ENCODE results near the gene RASGRF1. TPM values are rescaled to one million over a fixed set of nuclear protein-coding genes. Genes with fewer than 3 reads are reported as not detected.

RASGRF1 gene
- total and polyA plus RNA-seq, 7 donors: 0.14 to 1.2 (median 0.58) TPM; not detected in 1

- H3K36me3 ChIP-seq: no peaks in the 10 kb centered on the region
- H3K27me3 ChIP-seq: no peaks in the 10 kb centered on the region
- TF ChIP-seq POLR2AphosphoS5 (IDR thresholded peaks at IDR 0.05): no peak
- TF ChIP-seq, protein P1, sequence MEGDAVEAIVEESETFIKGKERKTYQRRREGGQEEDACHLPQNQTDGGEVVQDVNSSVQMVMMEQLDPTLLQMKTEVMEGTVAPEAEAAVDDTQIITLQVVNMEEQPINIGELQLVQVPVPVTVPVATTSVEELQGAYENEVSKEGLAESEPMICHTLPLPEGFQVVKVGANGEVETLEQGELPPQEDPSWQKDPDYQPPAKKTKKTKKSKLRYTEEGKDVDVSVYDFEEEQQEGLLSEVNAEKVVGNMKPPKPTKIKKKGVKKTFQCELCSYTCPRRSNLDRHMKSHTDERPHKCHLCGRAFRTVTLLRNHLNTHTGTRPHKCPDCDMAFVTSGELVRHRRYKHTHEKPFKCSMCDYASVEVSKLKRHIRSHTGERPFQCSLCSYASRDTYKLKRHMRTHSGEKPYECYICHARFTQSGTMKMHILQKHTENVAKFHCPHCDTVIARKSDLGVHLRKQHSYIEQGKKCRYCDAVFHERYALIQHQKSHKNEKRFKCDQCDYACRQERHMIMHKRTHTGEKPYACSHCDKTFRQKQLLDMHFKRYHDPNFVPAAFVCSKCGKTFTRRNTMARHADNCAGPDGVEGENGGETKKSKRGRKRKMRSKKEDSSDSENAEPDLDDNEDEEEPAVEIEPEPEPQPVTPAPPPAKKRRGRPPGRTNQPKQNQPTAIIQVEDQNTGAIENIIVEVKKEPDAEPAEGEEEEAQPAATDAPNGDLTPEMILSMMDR (IDR thresholded peaks at IDR 0.05): no peak
- no peak for TF ChIP-seq POLR2A (IDR thresholded peaks at IDR 0.05)
- TF ChIP-seq EP300 (IDR thresholded peaks at IDR 0.05): no peak
- H3K4me1 ChIP-seq: peaks cover 0 to 41% (median 27%) of the 10 kb centered on the region in 4 donors
- WGBS, 2 donors: 73 to 77% methylated on average over 6 of the region's 6 CpGs
- peak overlapping the region in 3 of 4 donors; percentile 86 to 88 (median 86) for H3K27ac ChIP-seq
- intact Hi-C loops (cut with DNase I): loop anchor here (5.0 kb wide), 1 partner anchor 149 kb away; no protein-coding TSS in a partner anchor
- DNase-seq: peak; percentile 49
- H3K4me3 ChIP-seq: no peak overlapping the region
- no peaks in the 10 kb centered on the region for H3K9me3 ChIP-seq
Measured at GRCh38 chr15:79066391-79067071, 24.0 kb downstream of the RASGRF1 start.

DNA sequence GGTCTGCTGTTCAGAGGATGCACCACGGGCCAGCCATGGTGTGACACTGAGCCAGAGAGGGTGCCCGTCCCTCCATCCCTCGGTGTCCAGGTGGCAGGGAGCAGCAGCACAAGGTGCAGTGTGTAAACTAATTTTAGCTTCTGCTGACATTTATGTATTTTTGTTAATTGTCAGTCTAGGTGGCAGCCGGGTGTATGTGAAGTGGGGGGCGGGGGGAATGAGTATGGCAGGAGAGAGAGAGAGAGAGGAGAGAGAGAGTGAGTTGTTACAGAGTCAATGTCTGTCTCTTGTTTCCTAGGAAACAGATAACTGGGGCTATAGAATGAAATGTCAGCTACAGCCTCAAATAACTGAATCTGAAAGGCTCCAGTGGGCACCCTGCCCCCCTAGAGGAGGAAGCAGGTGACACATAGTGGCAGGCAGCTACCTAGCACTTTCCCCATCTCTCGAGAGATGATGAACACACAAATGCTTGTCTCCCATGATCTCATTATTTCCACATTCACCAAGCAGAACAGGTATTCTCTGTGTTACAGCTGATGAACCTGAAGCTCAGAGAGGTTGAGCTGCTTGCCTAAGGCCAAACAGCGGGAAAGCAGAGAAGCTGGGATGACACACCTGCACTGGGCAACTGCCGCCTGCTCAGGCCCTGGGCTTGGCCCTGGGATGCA is 24.7 kb downstream of the RASGRF1 start:
- Histone ChIP-seq H3K36me3 (no peaks in the 10 kb centered on the region), H3K9me3 (no peaks in the 10 kb centered on the region), H3K4me3 (no peak overlapping the region), H3K4me1 (peaks cover 0 to 41% (median 27%) of the 10 kb centered on the region in 4 donors), H3K27ac (peak overlapping the region in 3 of 4 donors; percentile 86 to 88 (median 86)), H3K27me3 (no peaks in the 10 kb centered on the region)
- intact Hi-C loops (cut with DNase I): loop anchor here (5.0 kb wide), 1 partner anchor 149 kb away; no protein-coding TSS in a partner anchor
- TF ChIP-seq EP300 (IDR thresholded peaks at IDR 0.05): no peak
- TF ChIP-seq POLR2A (IDR thresholded peaks at IDR 0.05): no peak
- TF ChIP-seq POLR2AphosphoS5 (IDR thresholded peaks at IDR 0.05): no peak
- TF ChIP-seq, protein P1 (IDR thresholded peaks at IDR 0.05): no peak
- DNase-seq: peak; percentile 49
- 58 to 77% methylated on average over 8 of the region's 8 CpGs for WGBS, 2 donors

DNA sequence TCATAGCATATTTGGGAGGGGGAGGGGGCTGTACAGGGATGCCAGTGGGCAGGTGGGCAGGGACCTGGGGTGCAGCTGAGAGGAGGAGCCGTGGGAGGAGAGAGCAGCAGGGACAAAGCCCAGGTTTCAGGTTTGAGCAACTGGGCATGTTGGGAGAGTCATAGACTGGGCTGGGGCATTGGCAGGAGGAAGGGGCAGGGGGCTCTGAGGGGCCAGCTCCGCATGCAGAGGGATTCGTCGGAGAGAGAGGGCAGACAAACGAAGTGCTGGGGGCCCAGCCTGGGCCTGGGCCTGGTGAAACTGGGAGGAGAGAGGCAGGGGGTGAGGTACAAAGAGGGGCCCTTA is 25.2 kb downstream of the RASGRF1 start:
- DNase-seq: no peak
- WGBS, 2 donors: 60 to 67% methylated on average over 5 of the region's 5 CpGs
- Histone ChIP-seq H3K9me3 (no peaks in the 10 kb centered on the region), H3K27me3 (no peaks in the 10 kb centered on the region), H3K36me3 (no peaks in the 10 kb centered on the region), H3K4me3 (no peak overlapping the region), H3K27ac (peak overlapping the region in 3 of 4 donors; percentile 86 to 88 (median 86)), H3K4me1 (peaks cover 0 to 41% (median 27%) of the 10 kb centered on the region in 4 donors)
- intact Hi-C loops (cut with DNase I): loop anchor here (5.0 kb wide), 1 partner anchor 148 kb away; no protein-coding TSS in a partner anchor
- TF ChIP-seq POLR2AphosphoS5 (IDR thresholded peaks at IDR 0.05): no peak
- TF ChIP-seq, protein P1 (IDR thresholded peaks at IDR 0.05): no peak
- TF ChIP-seq POLR2A (IDR thresholded peaks at IDR 0.05): no peak
- no peak for TF ChIP-seq EP300 (IDR thresholded peaks at IDR 0.05)

DNA sequence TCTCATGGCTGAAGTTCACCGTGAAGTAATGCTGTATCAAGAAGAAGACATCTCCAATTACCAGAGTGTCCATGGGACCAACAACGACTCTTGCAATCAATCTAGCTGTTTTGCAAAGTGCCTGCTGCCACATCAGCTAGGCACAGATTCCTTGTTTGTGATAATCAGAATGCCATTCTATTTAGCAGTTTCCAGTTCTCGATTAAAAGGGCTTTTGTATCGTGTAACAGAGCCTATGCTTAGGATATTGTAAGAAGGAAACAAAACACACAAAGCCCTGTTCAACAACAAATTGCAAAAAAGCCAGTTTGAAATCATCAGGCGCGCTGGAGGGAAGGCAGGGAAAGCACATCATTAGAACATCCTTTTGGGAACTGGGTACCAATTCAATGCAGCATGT is 26.1 kb downstream of the RASGRF1 start:
- TF ChIP-seq EP300 (IDR thresholded peaks at IDR 0.05) (no peak), POLR2AphosphoS5 (IDR thresholded peaks at IDR 0.05) (no peak), POLR2A (IDR thresholded peaks at IDR 0.05) (no peak)
- TF ChIP-seq, protein P1 (IDR thresholded peaks at IDR 0.05): no peak

More for the DNA sequence above, 26.1 kb downstream of the RASGRF1 start:
- Histone ChIP-seq H3K9me3 (no peaks in the 10 kb centered on the region), H3K27ac (no peak overlapping the region), H3K4me3 (no peak overlapping the region), H3K27me3 (no peaks in the 10 kb centered on the region), H3K36me3 (no peaks in the 10 kb centered on the region), H3K4me1 (peaks cover 0 to 41% (median 27%) of the 10 kb centered on the region in 4 donors)
- WGBS, 2 donors: 87 to 91% methylated on average over 6 of the region's 6 CpGs
- intact Hi-C loops (cut with DNase I): no loop called here
- DNase-seq: no peak
